Stimulated activated CD4-positive, alpha-beta T cell treated with anti-CD3 and anti-CD28 coated beads, Interleukin-4, amount 100 ng/mL, for 4 hours (primary cell): ENCODE results near the gene RPP25L.

Experiments
- DNase-seq, 2 experiments: peaks; one replicate each; pipeline ENCODE4 v3.0.0-alpha.2; 2020

RPP25L gene

GRCh38 chr9:34610434-34611206 is 1.3 kb downstream of the RPP25L start:
- DNase-seq = no peak

GRCh38 chr9:34607331-34607730 is 4.6 kb downstream of the RPP25L start:
- no peak for DNase-seq

- DNase-seq = no peak
Observed at GRCh38 chr9:34606905-34607304, 5.0 kb downstream of the RPP25L start.

GRCh38 chr9:34606190-34606589 is 5.7 kb downstream of the RPP25L start:
- DNase-seq = no peak

- DNase-seq = peak; percentile 71 to 76
Observed at GRCh38 chr9:34603610-34604231, 8.2 kb downstream of the RPP25L start.

GRCh38 chr9:34601937-34602573 is 9.8 kb downstream of the RPP25L start:
- DNase-seq = no peak

- no peak for DNase-seq
Observed at GRCh38 chr9:34600908-34601307, 11.0 kb downstream of the RPP25L start.

GRCh38 chr9:34599546-34599945 is 12.4 kb downstream of the RPP25L start:
- DNase-seq = no peak

- DNase-seq = no peak
Observed at GRCh38 chr9:34594177-34594576, 17.7 kb downstream of the RPP25L start.

- no peak for DNase-seq
Observed at GRCh38 chr9:34592895-34593601, 18.8 kb downstream of the RPP25L start.

GRCh38 chr9:34591917-34592866 is 19.7 kb downstream of the RPP25L start:
- no peak for DNase-seq

GRCh38 chr9:34591248-34591916 is 20.5 kb downstream of the RPP25L start:
- peak; percentile 60 to 80 for DNase-seq

GRCh38 chr9:34590381-34591247 is 21.3 kb downstream of the RPP25L start:
- no peak for DNase-seq

- peak; percentile 27 to 28 for DNase-seq
Observed at GRCh38 chr9:34589636-34590380, 22.1 kb downstream of the RPP25L start, which contains the start of gene CNTFR. CNTFR (minus strand) TSS chr9:34589724; CDS start chr9:34568981, 20,743 bp downstream.

- no peak for DNase-seq
Observed at GRCh38 chr9:34588671-34589635, 22.9 kb downstream of the RPP25L start.

GRCh38 chr9:34587271-34587670 is 24.6 kb downstream of the RPP25L start:
- DNase-seq = no peak

- no peak for DNase-seq
Observed at GRCh38 chr9:34585946-34586669, 25.8 kb downstream of the RPP25L start.

GRCh38 chr9:34584970-34585369 is 26.9 kb downstream of the RPP25L start:
- DNase-seq = no peak
